ENCODE data around the gene C22orf23. TPM values are rescaled to one million over a fixed set of nuclear protein-coding genes. Genes with fewer than 3 reads are reported as not detected.

The C22orf23 gene
- total RNA-seq, result not detected
- long read RNA-seq, partial matches to known transcripts, result 0 of 1 reads
- long read RNA-seq, other reads (novel, unspliced or antisense), result 1 of 1 reads

- intact Hi-C loops (cut with DNase I, micrococcal nuclease), result no loop called here
- ATAC-seq (peak; percentile 97), DNase-seq (peak; percentile 96 to 99)
Measured at GRCh38 chr22:37953437-37954179, at the start of gene C22orf23, which contains the start of gene POLR2F. Gene C22orf23, minus strand, starts transcription at chr22:37953601. Its CDS starts 452 bp downstream, at chr22:37953149. Gene POLR2F, plus strand, starts transcription at chr22:37953699. Its CDS starts 89 bp downstream, at chr22:37953788.

DNA sequence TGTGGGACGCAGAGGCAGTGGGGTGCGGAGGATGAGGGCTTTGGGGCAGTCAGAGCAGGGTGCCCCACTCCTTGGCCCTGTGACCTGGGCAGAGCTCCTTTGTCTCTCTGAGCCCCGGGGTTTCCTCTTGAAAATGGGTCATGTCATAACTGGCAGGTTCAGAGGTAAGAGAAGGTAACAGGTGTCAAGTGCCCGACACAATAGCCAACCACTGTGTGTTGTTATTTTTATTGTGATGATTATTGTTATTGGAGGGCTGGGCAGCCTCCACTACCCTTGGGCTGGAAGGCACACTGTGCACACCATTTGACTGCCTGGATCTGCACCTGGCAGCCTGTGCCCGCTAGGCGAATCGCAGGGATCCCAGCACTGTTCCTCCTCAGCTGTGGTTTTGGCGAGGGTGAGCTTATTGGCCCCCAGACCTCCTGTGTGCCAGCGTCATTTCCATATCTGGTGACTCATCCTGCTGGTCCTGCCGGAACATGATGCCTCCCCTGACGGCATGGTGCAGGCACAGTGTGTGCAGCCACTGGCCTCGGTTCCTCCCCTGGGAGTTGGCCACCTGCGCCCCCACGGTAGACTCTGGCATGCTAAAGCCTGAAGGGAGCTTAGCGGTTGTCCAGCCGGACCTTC lies 46.4 kb upstream of the C22orf23 start:
- intact Hi-C loops (cut with DNase I, micrococcal nuclease), result no loop called here
- DNase-seq, result no peak
- ATAC-seq, result no peak

- intact Hi-C loops (cut with DNase I, micrococcal nuclease), result no loop called here
- ATAC-seq, result peak; percentile 36
Measured at GRCh38 chr22:37999236-37999635, 45.8 kb upstream of the C22orf23 start.

GRCh38 chr22:37998543-37998942 lies 45.1 kb upstream of the C22orf23 start:
- DNase-seq (no peak), ATAC-seq (no peak)
- intact Hi-C loops (cut with DNase I, micrococcal nuclease), result no loop called here

More at GRCh38 chr22:37999236-37999635, 45.8 kb upstream of the C22orf23 start:
- peak in 1 of 2 donors; percentile 25 for DNase-seq

DNA sequence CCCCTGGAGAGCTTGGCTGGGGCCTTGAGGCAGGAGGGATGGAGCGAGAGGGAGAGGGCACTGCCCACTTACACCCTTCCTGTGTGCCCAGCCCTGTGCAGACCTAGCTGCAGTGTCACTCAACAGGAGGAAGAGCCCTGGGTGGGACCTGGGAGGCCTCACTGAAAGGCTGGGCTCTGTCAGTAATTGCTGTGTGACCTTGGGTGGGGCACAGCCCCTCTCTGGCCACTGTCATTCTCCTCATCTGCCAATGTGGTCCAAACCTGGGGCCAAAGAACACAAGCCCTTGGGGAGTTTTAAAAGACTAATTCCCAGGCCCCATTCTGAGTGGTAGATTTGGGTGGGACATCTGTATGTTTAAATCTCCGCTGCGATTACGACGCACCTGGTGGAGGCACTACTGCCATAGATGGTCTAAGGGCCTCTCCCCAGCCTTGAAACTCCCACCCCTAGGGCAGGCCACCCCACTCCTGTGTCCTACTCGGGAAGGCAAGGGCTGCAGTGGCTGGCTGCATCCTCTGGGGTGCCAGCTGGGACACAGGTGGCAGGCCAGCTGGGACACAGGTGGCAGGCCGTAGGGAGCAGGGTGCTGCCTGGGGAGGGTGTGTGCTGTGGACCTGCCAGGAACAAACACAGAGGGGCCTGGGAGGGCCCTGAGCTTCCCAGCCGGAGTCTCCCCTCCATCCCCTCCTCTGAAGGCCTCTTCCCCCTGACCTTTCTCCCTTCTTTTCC lies 43.3 kb upstream of the C22orf23 start:
- intact Hi-C loops (cut with DNase I, micrococcal nuclease), result no loop called here
- peak; percentile 77 for ATAC-seq
- DNase-seq, result peak in 1 of 2 donors; percentile 30

GRCh38 chr22:37996079-37996478 lies 42.7 kb upstream of the C22orf23 start:
- ATAC-seq (no peak), DNase-seq (no peak)
- intact Hi-C loops (cut with DNase I, micrococcal nuclease), result no loop called here

DNA sequence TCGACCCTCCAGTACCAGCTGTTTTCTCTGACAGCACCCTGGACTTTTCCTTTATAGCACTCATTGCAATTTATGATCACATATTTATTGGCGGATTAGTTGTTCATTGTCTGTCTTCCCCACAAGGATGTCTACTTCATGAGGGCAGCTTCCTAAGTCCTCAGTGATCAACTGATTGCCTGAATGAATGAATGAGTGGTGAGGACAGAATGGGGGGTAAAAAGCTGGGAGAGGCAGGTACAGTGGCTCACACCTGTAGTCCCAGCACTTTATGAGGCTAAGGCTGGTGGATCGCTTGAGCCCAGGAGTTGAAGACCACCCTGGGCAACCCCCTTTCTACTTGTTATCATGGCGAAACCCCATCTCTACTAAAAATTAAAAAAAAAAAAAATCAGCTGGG lies 42.1 kb upstream of the C22orf23 start:
- ATAC-seq, result no peak
- DNase-seq, result no peak
- intact Hi-C loops (cut with DNase I, micrococcal nuclease), result no loop called here

- intact Hi-C loops (cut with DNase I, micrococcal nuclease), result no loop called here
- ATAC-seq, result no peak
- no peak for DNase-seq
Measured at GRCh38 chr22:37994982-37995381, 41.6 kb upstream of the C22orf23 start.

DNA sequence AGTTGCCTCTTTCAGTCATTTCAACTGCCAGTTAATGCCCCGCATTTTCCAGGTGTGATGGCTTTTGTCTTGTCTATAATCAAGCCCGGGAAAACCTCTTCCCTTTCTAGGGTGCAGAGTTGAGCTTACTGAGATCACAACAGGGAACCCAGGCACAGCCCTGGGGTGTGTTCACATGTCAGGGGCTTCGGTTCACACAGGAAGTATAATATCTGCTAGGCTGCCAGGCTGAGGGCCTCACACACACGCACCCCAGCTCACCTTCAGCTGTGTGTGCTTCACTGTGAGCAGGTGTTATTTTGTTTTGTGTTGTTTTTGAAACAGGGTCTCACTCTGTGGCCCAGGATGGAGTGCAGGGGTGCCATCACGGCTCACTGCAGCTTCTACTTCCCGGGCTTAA lies 40.6 kb upstream of the C22orf23 start:
- ATAC-seq, result no peak
- intact Hi-C loops (cut with DNase I, micrococcal nuclease), result no loop called here
- DNase-seq, result no peak

DNA sequence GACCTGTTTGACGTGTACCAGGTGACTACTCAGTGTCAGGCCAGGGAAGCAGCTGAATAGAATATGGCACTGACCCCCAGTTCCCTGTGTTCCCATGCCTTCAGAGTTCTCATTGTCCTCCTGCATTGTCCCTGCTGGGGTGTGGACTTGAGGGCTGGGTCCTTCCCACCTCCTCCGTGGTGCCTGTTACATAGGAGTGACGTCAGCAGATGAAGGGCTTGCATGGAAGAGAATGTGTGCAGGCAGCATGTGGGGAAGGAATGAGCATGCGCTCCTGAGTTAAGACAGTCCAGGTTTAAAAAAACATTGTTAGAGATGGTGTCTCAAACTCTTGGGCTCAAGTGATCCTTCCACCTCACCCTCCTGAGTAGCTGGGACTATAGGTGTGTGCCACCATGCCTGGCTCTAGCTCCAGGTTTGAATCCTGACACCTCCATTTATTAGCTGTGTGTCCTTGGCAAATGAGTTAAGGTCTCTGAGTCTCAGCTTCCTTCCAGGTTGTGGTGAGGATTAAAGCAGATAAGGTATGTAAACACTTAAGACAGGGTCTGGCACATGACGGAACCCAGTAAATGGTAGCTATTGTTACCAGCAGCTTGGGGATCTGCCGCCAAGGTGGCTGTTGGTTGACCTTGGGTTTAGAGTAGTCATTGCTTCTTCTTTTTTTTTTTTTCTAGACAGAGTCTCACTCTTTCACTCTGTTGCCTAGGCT lies 38.5 kb upstream of the C22orf23 start:
- ATAC-seq, result no peak
- intact Hi-C loops (cut with DNase I, micrococcal nuclease), result no loop called here
- DNase-seq, result no peak

DNA sequence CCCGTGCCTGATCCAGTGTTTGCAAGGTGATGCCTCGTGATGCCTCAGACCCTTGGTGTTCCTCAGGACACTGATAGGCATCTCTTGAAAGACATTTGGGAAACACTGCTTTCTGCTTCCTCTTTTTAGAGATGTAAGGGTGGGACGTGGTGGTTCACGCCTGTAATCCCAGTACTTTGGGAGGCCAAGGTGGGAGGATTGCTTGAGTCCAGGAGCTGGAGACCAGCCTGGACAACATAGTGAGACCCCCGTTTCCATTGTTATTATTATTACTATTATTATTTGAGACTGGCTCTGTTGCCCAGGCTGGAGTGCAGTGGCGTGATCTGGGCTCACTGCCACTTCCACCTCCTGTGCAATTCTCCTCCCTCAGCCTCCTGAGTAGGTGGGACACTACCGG lies 37.5 kb upstream of the C22orf23 start:
- no peak for DNase-seq
- intact Hi-C loops (cut with DNase I, micrococcal nuclease), result no loop called here
- no peak for ATAC-seq

DNA sequence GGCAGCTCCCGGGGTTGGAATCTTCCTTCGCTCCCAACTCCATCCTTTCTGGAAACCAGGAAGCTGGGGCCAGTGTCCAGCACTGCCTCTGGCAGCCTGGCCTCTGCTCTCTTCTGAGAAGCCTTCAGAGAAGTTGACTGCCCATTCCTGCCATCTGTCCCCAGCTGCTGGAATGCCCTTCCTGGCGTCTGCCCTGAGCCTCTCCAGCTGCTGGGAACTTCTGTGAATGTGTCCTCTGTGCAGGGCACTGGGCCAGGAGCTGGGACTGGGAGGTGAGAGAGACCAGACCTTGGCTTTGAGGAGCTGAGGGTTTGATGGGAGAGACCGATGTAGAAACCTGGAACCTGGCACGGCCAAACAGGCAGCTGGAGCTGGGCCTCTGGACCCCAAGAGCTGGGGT lies 36.9 kb upstream of the C22orf23 start:
- no peak for DNase-seq
- intact Hi-C loops (cut with DNase I, micrococcal nuclease), result no loop called here
- no peak for ATAC-seq

- intact Hi-C loops (cut with DNase I, micrococcal nuclease), result no loop called here
- ATAC-seq, result no peak
- no peak for DNase-seq
Measured at GRCh38 chr22:37989146-37990045, 36.0 kb upstream of the C22orf23 start.

- intact Hi-C loops (cut with DNase I, micrococcal nuclease), result no loop called here
- ATAC-seq (no peak), DNase-seq (no peak)
Measured at GRCh38 chr22:37986371-37986770, 33.0 kb upstream of the C22orf23 start.

DNA sequence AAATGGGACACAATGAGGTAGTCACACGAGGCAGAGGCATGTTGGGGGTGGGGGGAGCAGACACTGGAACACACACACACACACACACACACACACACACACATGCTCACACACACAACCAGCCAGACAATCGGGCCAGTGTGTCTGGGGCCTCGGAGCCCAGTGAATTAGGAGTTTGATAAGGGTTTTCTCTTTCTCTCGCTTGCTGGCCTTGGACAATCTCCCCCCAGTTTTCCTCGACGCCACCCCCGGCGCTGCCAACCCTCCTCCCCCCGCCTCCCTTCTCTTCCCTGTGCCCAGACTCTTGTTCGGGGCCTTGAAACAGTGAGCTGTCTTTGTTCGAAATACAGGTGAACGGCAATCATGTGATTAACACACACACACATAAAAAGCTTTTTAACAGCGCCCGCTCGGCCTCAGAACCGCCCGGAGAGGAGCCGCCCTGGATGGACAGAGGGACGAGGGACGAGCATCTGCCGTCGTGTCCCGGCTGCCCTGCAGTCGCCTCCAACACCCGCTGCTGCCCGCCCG lies 32.4 kb upstream of the C22orf23 start:
- DNase-seq (no peak), ATAC-seq (no peak)
- intact Hi-C loops (cut with DNase I, micrococcal nuclease), result no loop called here

- DNase-seq, result no peak
- ATAC-seq, result no peak
- intact Hi-C loops (cut with DNase I, micrococcal nuclease), result no loop called here
Measured at GRCh38 chr22:37985050-37985585, 31.7 kb upstream of the C22orf23 start.
